ENCODE results near the gene SERPINB5. TPM values are rescaled to one million over a fixed set of nuclear protein-coding genes. Genes with fewer than 3 reads are reported as not detected.

SERPINB5 gene
- total and polyA plus RNA-seq, 2 experiments from 2014 or later: 0.16 TPM; not detected in 1

- TF ChIP-seq POLR2AphosphoS5 (IDR thresholded peaks at IDR 0.05; ENCODE audit: low read depth) (no peak), NANOG (IDR thresholded peaks at IDR 0.05; ENCODE audit: borderline replicate concordance) (no peak), ZNF331 (CRISPR knock-in tag; IDR thresholded peaks at IDR 0.05; ENCODE audit: low read depth) (no peak), ZNF462 (CRISPR knock-in tag; IDR thresholded peaks at IDR 0.05) (no peak), CREB1 (CRISPR knock-in tag; IDR thresholded peaks at IDR 0.05; ENCODE audit: low read depth) (no peak), JUNB (IDR thresholded peaks at IDR 0.05; ENCODE audit: unreplicated experiment) (no peak), EZH2phosphoT487 (IDR thresholded peaks at IDR 0.05; ENCODE audit: unreplicated experiment) (no peak), CTCF (conservative IDR thresholded peaks at IDR 0.05; ENCODE audit: low read depth in 2 of 2) (no peak), ZNF114 (CRISPR knock-in tag; IDR thresholded peaks at IDR 0.05) (no peak), REST (IDR thresholded peaks at IDR 0.05; ENCODE audit: unreplicated experiment) (no peak), EZH2 (IDR thresholded peaks at IDR 0.05; ENCODE audit: low read depth, unreplicated experiment) (no peak), STAT1 (IDR thresholded peaks at IDR 0.05; ENCODE audit: unreplicated experiment) (no peak), ETS1 (IDR thresholded peaks at IDR 0.05) (no peak)
- Histone ChIP-seq H3K79me2 (replicated peaks; ENCODE audit: insufficient read depth) (no peaks in the 10 kb centered on the region), H4K20me1 (replicated peaks; ENCODE audit: insufficient read depth) (no peaks in the 10 kb centered on the region), H3K36me3 (ENCODE audit: insufficient read depth) (no peaks in the 10 kb centered on the region), H3K4me2 (no peak overlapping the region), H2AFZ (no peak overlapping the region), H3K9me2 (ENCODE audit: insufficient read depth) (no peaks in the 10 kb centered on the region), H3K4me1 (ENCODE audit: insufficient read depth) (no peaks in the 10 kb centered on the region), H3K4me3 (no peak overlapping the region), H3K27me3 (ENCODE audit: insufficient read depth) (no peaks in the 10 kb centered on the region), H3F3A (replicated peaks; ENCODE audit: low read depth) (no peaks in the 10 kb centered on the region), H3K27ac (ENCODE audit: low read depth) (no peak overlapping the region)
- ATAC-seq (no peak), DNase-seq (ENCODE audit: low spot score) (no peak)
- Mint-ChIP-seq H3K9me3 (no peaks in the 10 kb centered on the region), H3K27me3 (ENCODE audit: insufficient read depth, low read depth, poor library complexity) (no peaks in the 10 kb centered on the region), H3K27ac (no peak overlapping the region), H3K36me3 (ENCODE audit: low read depth) (0 out of 3 replicates have a peak, but pooled peaks cover 2% of the 10 kb centered on the region), H3K4me1 (0 out of 3 replicates have a peak, but pooled peaks cover 2% of the 10 kb centered on the region), H3K4me3 (no peak overlapping the region)
These were observed 16.1 kb downstream of the SERPINB5 start for GRCh38 chr18:63492851-63493250.

Measured in GM23338 (cell line).